ENCODE results near the gene ETFRF1.

The ETFRF1 gene

DNA sequence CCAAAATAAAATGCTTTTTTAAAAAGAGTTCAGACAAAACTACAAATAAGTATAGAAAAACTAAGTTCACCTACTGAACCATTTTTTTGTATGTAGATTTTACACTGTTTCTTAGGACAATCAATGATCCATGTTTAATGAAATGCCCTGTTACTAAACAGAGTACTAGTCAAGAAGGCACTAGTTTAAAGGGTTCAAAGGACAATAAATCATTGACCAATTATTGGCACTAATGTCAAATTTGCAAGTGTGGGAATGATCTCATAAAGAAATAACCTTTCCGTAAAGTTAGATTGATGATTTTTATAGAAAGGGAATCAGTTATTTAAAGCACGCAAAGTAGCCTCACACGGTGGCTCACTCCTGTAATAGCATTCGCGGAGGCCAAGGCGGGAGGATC lies 4.2 kb upstream of the ETFRF1 start:
- TF ChIP-seq ZFX (IDR thresholded peaks at IDR 0.05; ENCODE audit: borderline replicate concordance) (no peak), CTCF (IDR thresholded peaks at IDR 0.05) (no peak)
- H3K27ac ChIP-seq, result no peak overlapping the region

DNA sequence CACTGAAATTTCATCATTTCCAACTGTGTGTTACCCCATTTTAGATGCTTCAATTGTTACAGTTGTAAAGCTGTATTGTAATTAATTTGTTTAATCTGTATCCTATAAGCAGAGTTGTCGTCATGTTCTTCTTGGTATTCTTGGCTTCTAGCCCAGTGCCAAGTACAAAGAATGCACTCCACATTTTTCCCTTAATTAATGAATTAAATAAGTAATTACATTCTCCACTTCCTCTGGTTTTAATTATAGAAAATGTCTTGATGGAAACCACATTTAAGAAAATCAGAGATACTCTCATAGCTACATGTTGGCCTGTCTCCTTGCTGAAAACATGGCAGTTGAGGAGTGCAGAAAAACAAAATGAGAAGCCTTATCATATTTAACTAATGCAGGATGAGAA lies 823 bp upstream of the ETFRF1 start:
- no peak for TF ChIP-seq ZFX (IDR thresholded peaks at IDR 0.05; ENCODE audit: borderline replicate concordance)
- TF ChIP-seq CTCF (IDR thresholded peaks at IDR 0.05), result no peak
- peak overlapping the region; percentile 79 for H3K27ac ChIP-seq

GRCh38 chr12:25194722-25195055 lies 348 bp upstream of the ETFRF1 start:
- no peak for TF ChIP-seq ZFX (IDR thresholded peaks at IDR 0.05; ENCODE audit: borderline replicate concordance)
- no peak for TF ChIP-seq CTCF (IDR thresholded peaks at IDR 0.05)
- H3K27ac ChIP-seq, result peak overlapping the region; percentile 79

DNA sequence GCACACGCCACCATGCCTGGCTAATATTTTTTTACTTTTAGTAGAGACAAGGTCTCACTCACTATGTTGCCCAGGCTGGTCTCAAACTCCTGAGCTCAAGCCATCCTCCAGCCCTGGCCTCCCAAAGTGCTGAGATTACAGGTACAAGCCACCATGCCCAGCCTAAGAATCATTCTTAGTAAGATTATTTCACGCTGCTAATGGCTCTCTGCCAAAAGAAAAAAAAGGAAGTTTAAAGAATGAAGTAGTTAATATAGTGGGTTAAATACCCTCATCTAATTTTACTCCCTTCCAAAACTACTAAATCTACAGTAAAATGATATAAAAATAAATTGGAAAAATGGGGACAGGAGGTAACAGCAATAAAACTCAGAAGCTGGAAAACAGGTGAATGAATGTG lies 2.6 kb downstream of the ETFRF1 start:
- no peak overlapping the region for H3K27ac ChIP-seq
- TF ChIP-seq ZFX (IDR thresholded peaks at IDR 0.05; ENCODE audit: borderline replicate concordance), result no peak
- no peak for TF ChIP-seq CTCF (IDR thresholded peaks at IDR 0.05)

DNA sequence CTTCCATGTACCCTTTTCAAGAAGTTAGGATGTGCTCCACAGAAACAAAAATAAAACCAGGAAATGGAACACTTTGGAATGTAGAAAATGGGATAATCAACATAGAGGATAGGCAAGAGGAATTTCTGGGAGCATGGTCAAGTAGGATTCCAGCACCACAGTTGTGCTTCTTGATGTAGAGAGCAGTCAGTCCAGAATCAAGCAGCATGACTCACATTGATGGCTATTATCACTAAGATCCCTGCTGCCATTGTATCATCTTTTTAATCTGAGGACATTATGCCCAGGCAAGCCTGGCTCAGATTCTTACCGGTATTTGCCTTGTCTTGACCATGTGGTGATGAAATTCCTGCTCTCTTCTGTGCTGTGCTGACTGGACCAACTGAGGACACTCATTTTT lies 5.7 kb downstream of the ETFRF1 start:
- peak overlapping the region; percentile 9 for H3K27ac ChIP-seq
- no peak for TF ChIP-seq CTCF (IDR thresholded peaks at IDR 0.05)
- no peak for TF ChIP-seq ZFX (IDR thresholded peaks at IDR 0.05; ENCODE audit: borderline replicate concordance)

GRCh38 chr12:25202137-25202536 lies 7.1 kb downstream of the ETFRF1 start:
- no peak overlapping the region for H3K27ac ChIP-seq
- no peak for TF ChIP-seq CTCF (IDR thresholded peaks at IDR 0.05)
- TF ChIP-seq ZFX (IDR thresholded peaks at IDR 0.05; ENCODE audit: borderline replicate concordance), result no peak

GRCh38 chr12:25207411-25207810 lies 12.4 kb downstream of the ETFRF1 start:
- TF ChIP-seq CTCF (IDR thresholded peaks at IDR 0.05) (no peak), ZFX (IDR thresholded peaks at IDR 0.05; ENCODE audit: borderline replicate concordance) (no peak)
- H3K27ac ChIP-seq, result no peak overlapping the region
